ENCODE data around the gene ECE1.

ECE1 gene

GRCh38 chr1:21263653-21264225 is 26.5 kb downstream of the ECE1 start:
- no peak overlapping the region for H4K91ac ChIP-seq (ENCODE audit: low read depth, low read length, poor library complexity)
- no peak overlapping the region for H2BK12ac ChIP-seq (ENCODE audit: low read length)
- H3K4me1 ChIP-seq (ENCODE audit: control insufficient read depth in 2 of 2, insufficient read depth in 1 of 2, low read depth in 1 of 2, low read length in 2 of 2), result peaks cover 18 to 26% of the 10 kb centered on the region in 2 donors
- H3K27me3 ChIP-seq (ENCODE audit: control insufficient read depth in 3 of 3, insufficient read depth in 3 of 3, low read depth in 1 of 3, low read length in 3 of 3), result no peaks in the 10 kb centered on the region
- H3K4ac ChIP-seq (ENCODE audit: low read length), result no peak overlapping the region
- H3K79me1 ChIP-seq (ENCODE audit: low read depth, low read length), result no peaks in the 10 kb centered on the region
- no peak overlapping the region for H2AFZ ChIP-seq (ENCODE audit: low read length)
- H3K14ac ChIP-seq (ENCODE audit: low read length), result no peak overlapping the region
- no CpG with 5 or more reads among the region's 11 CpGs for WGBS, 2 donors (ENCODE audit: extremely low coverage in 2 of 2, insufficient read length in 2 of 2, insufficient replicate concordance in 1 of 2)
- no peak overlapping the region for H2BK5ac ChIP-seq (ENCODE audit: low read length)
- H3K4me3 ChIP-seq (ENCODE audit: low read length in 2 of 2), result no peak overlapping the region
- H3K9ac ChIP-seq (ENCODE audit: low read depth, low read length, poor library complexity), result no peak overlapping the region
- no peak for DNase-seq (ENCODE audit: low spot score)
- no peak overlapping the region for H2AK5ac ChIP-seq (ENCODE audit: low read depth, low read length)
- H2BK15ac ChIP-seq (ENCODE audit: low read length), result peak overlapping the region; percentile 45
- no peak overlapping the region for H3K4me2 ChIP-seq (ENCODE audit: insufficient read depth, low read length, poor library complexity, severe bottlenecking)
- no peak overlapping the region for H2BK120ac ChIP-seq (ENCODE audit: low read depth, low read length)
- no peak overlapping the region for H4K8ac ChIP-seq (ENCODE audit: low read depth, low read length)
- H3K27ac ChIP-seq (replicated peaks; ENCODE audit: low read length), result no peak overlapping the region
- H3K9me3 ChIP-seq (replicated peaks in 1 of 2; ENCODE audit: control insufficient read depth in 2 of 2, insufficient read depth in 1 of 2, low read depth in 1 of 2, low read length in 2 of 2), result no peaks in the 10 kb centered on the region
- peaks cover 0 to 16% of the 10 kb centered on the region in 2 donors for H3K36me3 ChIP-seq (replicated peaks in 1 of 2; ENCODE audit: control insufficient read depth in 2 of 2, insufficient read depth in 2 of 2, low read length in 2 of 2)
- peak overlapping the region; percentile 61 for H3K18ac ChIP-seq (ENCODE audit: low read length)
- no peak overlapping the region for H3K23ac ChIP-seq (ENCODE audit: low read depth, low read length, poor library complexity)

- no CpG with 5 or more reads among the region's 10 CpGs for WGBS, 2 donors (ENCODE audit: extremely low coverage in 2 of 2, insufficient read length in 2 of 2, insufficient replicate concordance in 1 of 2)
- peak overlapping the region; percentile 78 for H2AFZ ChIP-seq (ENCODE audit: low read length)
- H2BK12ac ChIP-seq (ENCODE audit: low read length), result no peak overlapping the region
- H3K9ac ChIP-seq (ENCODE audit: low read depth, low read length, poor library complexity), result no peak overlapping the region
- no peaks in the 10 kb centered on the region for H3K79me1 ChIP-seq (ENCODE audit: low read depth, low read length)
- H3K36me3 ChIP-seq (replicated peaks in 1 of 2; ENCODE audit: control insufficient read depth in 2 of 2, insufficient read depth in 2 of 2, low read length in 2 of 2), result peaks cover 0 to 11% of the 10 kb centered on the region in 2 donors
- no peak overlapping the region for H2AK5ac ChIP-seq (ENCODE audit: low read depth, low read length)
- no peak for DNase-seq (ENCODE audit: low spot score)
- H3K4me3 ChIP-seq (ENCODE audit: low read length in 2 of 2), result peak overlapping the region in 1 of 2 donors; percentile 37
- H2BK120ac ChIP-seq (ENCODE audit: low read depth, low read length), result no peak overlapping the region
- peak overlapping the region; percentile 76 for H3K18ac ChIP-seq (ENCODE audit: low read length)
- no peaks in the 10 kb centered on the region for H3K27me3 ChIP-seq (ENCODE audit: control insufficient read depth in 3 of 3, insufficient read depth in 3 of 3, low read depth in 1 of 3, low read length in 3 of 3)
- H3K9me3 ChIP-seq (replicated peaks in 1 of 2; ENCODE audit: control insufficient read depth in 2 of 2, insufficient read depth in 1 of 2, low read depth in 1 of 2, low read length in 2 of 2), result no peaks in the 10 kb centered on the region
- H2BK15ac ChIP-seq (ENCODE audit: low read length), result peak overlapping the region; percentile 72
- H3K27ac ChIP-seq (replicated peaks; ENCODE audit: low read length), result peak overlapping the region; percentile 15
- H3K4me1 ChIP-seq (ENCODE audit: control insufficient read depth in 2 of 2, insufficient read depth in 1 of 2, low read depth in 1 of 2, low read length in 2 of 2), result peaks cover 18 to 26% of the 10 kb centered on the region in 2 donors
- H2BK5ac ChIP-seq (ENCODE audit: low read length), result no peak overlapping the region
- H3K4me2 ChIP-seq (ENCODE audit: insufficient read depth, low read length, poor library complexity, severe bottlenecking), result no peak overlapping the region
- no peak overlapping the region for H4K91ac ChIP-seq (ENCODE audit: low read depth, low read length, poor library complexity)
- peak overlapping the region; percentile 49 for H3K14ac ChIP-seq (ENCODE audit: low read length)
- no peak overlapping the region for H3K4ac ChIP-seq (ENCODE audit: low read length)
- H3K23ac ChIP-seq (ENCODE audit: low read depth, low read length, poor library complexity), result peak overlapping the region; percentile 48
- no peak overlapping the region for H4K8ac ChIP-seq (ENCODE audit: low read depth, low read length)
Measured at GRCh38 chr1:21263052-21263429, 27.2 kb downstream of the ECE1 start.

GRCh38 chr1:21262293-21263051 is 27.8 kb downstream of the ECE1 start:
- no peak for DNase-seq (ENCODE audit: low spot score)
- no peak overlapping the region for H4K91ac ChIP-seq (ENCODE audit: low read depth, low read length, poor library complexity)
- H3K79me1 ChIP-seq (ENCODE audit: low read depth, low read length), result no peaks in the 10 kb centered on the region
- H2AK5ac ChIP-seq (ENCODE audit: low read depth, low read length), result no peak overlapping the region
- no peaks in the 10 kb centered on the region for H3K27me3 ChIP-seq (ENCODE audit: control insufficient read depth in 3 of 3, insufficient read depth in 3 of 3, low read depth in 1 of 3, low read length in 3 of 3)
- peak overlapping the region; percentile 22 to 37 for H3K4me3 ChIP-seq (ENCODE audit: low read length in 2 of 2)
- H3K9me3 ChIP-seq (replicated peaks in 1 of 2; ENCODE audit: control insufficient read depth in 2 of 2, insufficient read depth in 1 of 2, low read depth in 1 of 2, low read length in 2 of 2), result no peaks in the 10 kb centered on the region
- no peak overlapping the region for H3K9ac ChIP-seq (ENCODE audit: low read depth, low read length, poor library complexity)
- H4K8ac ChIP-seq (ENCODE audit: low read depth, low read length), result no peak overlapping the region
- H3K23ac ChIP-seq (ENCODE audit: low read depth, low read length, poor library complexity), result peak overlapping the region; percentile 48
- H2AFZ ChIP-seq (ENCODE audit: low read length), result peak overlapping the region; percentile 78
- peak overlapping the region; percentile 15 for H3K27ac ChIP-seq (replicated peaks; ENCODE audit: low read length)
- peak overlapping the region; percentile 76 for H3K18ac ChIP-seq (ENCODE audit: low read length)
- no peak overlapping the region for H2BK120ac ChIP-seq (ENCODE audit: low read depth, low read length)
- WGBS, 2 donors (ENCODE audit: extremely low coverage in 2 of 2, insufficient read length in 2 of 2, insufficient replicate concordance in 1 of 2), result no CpG with 5 or more reads among the region's 23 CpGs
- H3K14ac ChIP-seq (ENCODE audit: low read length), result peak overlapping the region; percentile 49
- H3K4me1 ChIP-seq (ENCODE audit: control insufficient read depth in 2 of 2, insufficient read depth in 1 of 2, low read depth in 1 of 2, low read length in 2 of 2), result peaks cover 18 to 26% of the 10 kb centered on the region in 2 donors
- peaks cover 0 to 11% of the 10 kb centered on the region in 2 donors for H3K36me3 ChIP-seq (replicated peaks in 1 of 2; ENCODE audit: control insufficient read depth in 2 of 2, insufficient read depth in 2 of 2, low read length in 2 of 2)
- no peak overlapping the region for H2BK5ac ChIP-seq (ENCODE audit: low read length)
- H2BK15ac ChIP-seq (ENCODE audit: low read length), result peak overlapping the region; percentile 72
- H3K4ac ChIP-seq (ENCODE audit: low read length), result no peak overlapping the region
- no peak overlapping the region for H3K4me2 ChIP-seq (ENCODE audit: insufficient read depth, low read length, poor library complexity, severe bottlenecking)
- no peak overlapping the region for H2BK12ac ChIP-seq (ENCODE audit: low read length)

- DNase-seq (ENCODE audit: low spot score), result no peak
- H2BK5ac ChIP-seq (ENCODE audit: low read length), result no peak overlapping the region
Measured at GRCh38 chr1:21261551-21262292, 28.5 kb downstream of the ECE1 start.

More at GRCh38 chr1:21261551-21262292, 28.5 kb downstream of the ECE1 start:
- no peaks in the 10 kb centered on the region for H3K9me3 ChIP-seq (replicated peaks in 1 of 2; ENCODE audit: control insufficient read depth in 2 of 2, insufficient read depth in 1 of 2, low read depth in 1 of 2, low read length in 2 of 2)
- H3K36me3 ChIP-seq (replicated peaks in 1 of 2; ENCODE audit: control insufficient read depth in 2 of 2, insufficient read depth in 2 of 2, low read length in 2 of 2), result peaks cover 3 to 15% of the 10 kb centered on the region in 2 donors
- no peaks in the 10 kb centered on the region for H3K27me3 ChIP-seq (ENCODE audit: control insufficient read depth in 3 of 3, insufficient read depth in 3 of 3, low read depth in 1 of 3, low read length in 3 of 3)
- H4K91ac ChIP-seq (ENCODE audit: low read depth, low read length, poor library complexity), result no peak overlapping the region
- no peak overlapping the region for H3K4me2 ChIP-seq (ENCODE audit: insufficient read depth, low read length, poor library complexity, severe bottlenecking)
- H2AK5ac ChIP-seq (ENCODE audit: low read depth, low read length), result no peak overlapping the region
- no peak overlapping the region for H2BK120ac ChIP-seq (ENCODE audit: low read depth, low read length)
- no peak overlapping the region for H4K8ac ChIP-seq (ENCODE audit: low read depth, low read length)
- H3K4ac ChIP-seq (ENCODE audit: low read length), result no peak overlapping the region
- peaks cover 18 to 26% of the 10 kb centered on the region in 2 donors for H3K4me1 ChIP-seq (ENCODE audit: control insufficient read depth in 2 of 2, insufficient read depth in 1 of 2, low read depth in 1 of 2, low read length in 2 of 2)
- H3K14ac ChIP-seq (ENCODE audit: low read length), result no peak overlapping the region
- peak overlapping the region; percentile 58 for H3K18ac ChIP-seq (ENCODE audit: low read length)
- peak overlapping the region; percentile 25 for H3K9ac ChIP-seq (ENCODE audit: low read depth, low read length, poor library complexity)
- no peak overlapping the region for H2BK12ac ChIP-seq (ENCODE audit: low read length)
- H3K23ac ChIP-seq (ENCODE audit: low read depth, low read length, poor library complexity), result peak overlapping the region; percentile 20
- H2AFZ ChIP-seq (ENCODE audit: low read length), result peak overlapping the region; percentile 78
- WGBS, 2 donors (ENCODE audit: extremely low coverage in 2 of 2, insufficient read length in 2 of 2, insufficient replicate concordance in 1 of 2), result no CpG with 5 or more reads among the region's 20 CpGs
- peak overlapping the region; percentile 15 for H3K27ac ChIP-seq (replicated peaks; ENCODE audit: low read length)
- H3K4me3 ChIP-seq (ENCODE audit: low read length in 2 of 2), result peak overlapping the region in 1 of 2 donors; percentile 22
- H3K79me1 ChIP-seq (ENCODE audit: low read depth, low read length), result no peaks in the 10 kb centered on the region
- H2BK15ac ChIP-seq (ENCODE audit: low read length), result no peak overlapping the region

Measured in neuronal stem cell (in vitro differentiated cells).